IPS-NIHi7 (cell line): ENCODE data around the gene METRNL.
"Not testable (repeated sequence)": the region's sequence is repeated elsewhere in the genome, so short reads cannot be mapped to it uniquely, and the experiment has no call there.

Source experiments
- DNase-seq: peaks from one replicate; pipeline ENCODE4 v3.0.0; 2012; ENCODE audit warnings: mixed read lengths; ENCODE audit errors: extremely low spot score

METRNL gene

GRCh38 chr17:83052241-83052564, 27.2 kb upstream of the METRNL start:
- no peak for DNase-seq

- no peak for DNase-seq
Measured at GRCh38 chr17:83053021-83053681, 26.3 kb upstream of the METRNL start.

GRCh38 chr17:83053739-83054451, 25.5 kb upstream of the METRNL start:
- no peak for DNase-seq

GRCh38 chr17:83054518-83055125, 24.8 kb upstream of the METRNL start:
- DNase-seq = no peak

- not testable (repeated sequence) for DNase-seq
Measured at GRCh38 chr17:83055176-83055575, 24.2 kb upstream of the METRNL start.

- DNase-seq = no peak
Measured at GRCh38 chr17:83055911-83056582, 23.4 kb upstream of the METRNL start.

GRCh38 chr17:83056583-83057396, 22.6 kb upstream of the METRNL start:
- DNase-seq = no peak

- DNase-seq = no peak
Measured at GRCh38 chr17:83057397-83057761, 22.0 kb upstream of the METRNL start.

GRCh38 chr17:83057793-83058265, 21.6 kb upstream of the METRNL start:
- DNase-seq = no peak

- DNase-seq = no peak
Measured at GRCh38 chr17:83058266-83058798, 21.1 kb upstream of the METRNL start.

GRCh38 chr17:83061586-83061985, 17.8 kb upstream of the METRNL start:
- DNase-seq = no peak

GRCh38 chr17:83062011-83062817, 17.2 kb upstream of the METRNL start:
- DNase-seq = no peak

GRCh38 chr17:83062818-83063671, 16.4 kb upstream of the METRNL start:
- no peak for DNase-seq

GRCh38 chr17:83064021-83064731, 15.2 kb upstream of the METRNL start:
- DNase-seq = no peak

- DNase-seq = no peak
Measured at GRCh38 chr17:83064732-83065659, 14.4 kb upstream of the METRNL start.

GRCh38 chr17:83065660-83066542, 13.5 kb upstream of the METRNL start:
- no peak for DNase-seq

GRCh38 chr17:83066543-83066890, 12.9 kb upstream of the METRNL start:
- DNase-seq = not testable (repeated sequence)
